Neural cell (in vitro differentiated cells): ENCODE measurements around the gene CCDC154.

Source experiments
- EZH2 ChIP-seq: fragments of 200-600, 300-800 bp; shearing (Covaris generic), sonication (generic); IDR thresholded peaks from 2 replicates; pipeline ENCODE4 v1.6.1; 2014; ENCODE audit warnings: antibody characterized with exemption, low read length, borderline replicate concordance, mild to moderate bottlenecking; ENCODE audit not compliant: insufficient read depth, poor library complexity, severe bottlenecking
- MXI1 ChIP-seq: fragments of 450-650 bp; conservative IDR thresholded peaks from 2 replicates; pipeline ENCODE4 v1.6.1; 2014; ENCODE audit warnings: antibody characterized with exemption, mild to moderate bottlenecking; ENCODE audit not compliant: poor library complexity, severe bottlenecking
- TF ChIP-seq, protein P1 (sequence below): fragments of 450-650 bp; IDR thresholded peaks from 2 replicates; pipeline ENCODE4 v1.5.1; 2014; ENCODE audit warnings: antibody characterized with exemption, mild to moderate bottlenecking, moderate library complexity; ENCODE audit not compliant: poor library complexity, severe bottlenecking

DNA sequence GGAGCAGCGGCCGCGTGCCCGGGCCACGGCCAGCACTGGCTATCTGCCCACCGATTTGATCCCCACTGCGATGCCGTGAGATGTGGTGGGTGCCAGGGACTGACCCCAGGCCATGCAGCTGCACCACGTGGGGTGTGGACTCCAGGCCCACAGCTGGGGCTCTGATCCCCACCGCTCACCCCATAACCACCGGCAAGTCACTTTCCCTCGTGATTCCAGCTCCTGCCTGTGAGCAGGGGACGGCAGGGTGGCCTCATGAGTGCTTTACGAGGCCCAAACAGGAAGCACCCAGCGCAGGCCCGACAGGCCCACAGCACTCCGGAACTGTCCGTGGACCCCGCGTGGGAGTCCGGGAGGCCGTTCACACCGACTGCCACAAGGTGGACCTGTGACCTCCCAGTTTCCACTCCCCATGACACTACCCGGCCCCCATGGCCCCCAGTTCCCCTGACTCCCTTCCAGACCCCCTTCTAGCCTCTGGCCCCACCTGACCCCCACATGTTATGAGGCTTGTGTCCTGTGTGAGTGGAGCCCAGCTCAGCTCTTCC, 43.8 kb upstream of the CCDC154 start:
- TF ChIP-seq EZH2, result no peak
- TF ChIP-seq, protein P1, sequence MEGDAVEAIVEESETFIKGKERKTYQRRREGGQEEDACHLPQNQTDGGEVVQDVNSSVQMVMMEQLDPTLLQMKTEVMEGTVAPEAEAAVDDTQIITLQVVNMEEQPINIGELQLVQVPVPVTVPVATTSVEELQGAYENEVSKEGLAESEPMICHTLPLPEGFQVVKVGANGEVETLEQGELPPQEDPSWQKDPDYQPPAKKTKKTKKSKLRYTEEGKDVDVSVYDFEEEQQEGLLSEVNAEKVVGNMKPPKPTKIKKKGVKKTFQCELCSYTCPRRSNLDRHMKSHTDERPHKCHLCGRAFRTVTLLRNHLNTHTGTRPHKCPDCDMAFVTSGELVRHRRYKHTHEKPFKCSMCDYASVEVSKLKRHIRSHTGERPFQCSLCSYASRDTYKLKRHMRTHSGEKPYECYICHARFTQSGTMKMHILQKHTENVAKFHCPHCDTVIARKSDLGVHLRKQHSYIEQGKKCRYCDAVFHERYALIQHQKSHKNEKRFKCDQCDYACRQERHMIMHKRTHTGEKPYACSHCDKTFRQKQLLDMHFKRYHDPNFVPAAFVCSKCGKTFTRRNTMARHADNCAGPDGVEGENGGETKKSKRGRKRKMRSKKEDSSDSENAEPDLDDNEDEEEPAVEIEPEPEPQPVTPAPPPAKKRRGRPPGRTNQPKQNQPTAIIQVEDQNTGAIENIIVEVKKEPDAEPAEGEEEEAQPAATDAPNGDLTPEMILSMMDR, result no peak
- no peak for TF ChIP-seq MXI1
